CD8-positive, alpha-beta memory T cell (primary cell): ENCODE data around the gene YJEFN3. TPM values are rescaled to one million over a fixed set of nuclear protein-coding genes. Genes with fewer than 3 reads are reported as not detected.
A peak's percentile ranks its signal among the peaks of the same experiment; 100 is the strongest.

Source experiments
- CTCF ChIA-PET: fragments of 350-600 bp; sonication (Branson Sonifier 250); formaldehyde crosslinking; loops from one replicate; lab custom pipeline; 2021; ENCODE audit warnings: antibody characterized with exemption; lab: Charles Lee
- POLR2A ChIA-PET: fragments of 350-600 bp; sonication (Branson Sonifier 250); formaldehyde crosslinking; loops from one replicate; lab custom pipeline; 2021; ENCODE audit warnings: antibody characterized with exemption; lab: Charles Lee
- DNase-seq, 5 donors: peaks; one replicate each; pipeline versions ENCODE4 v3.0.0 to v3.0.0-alpha.2; 2020 to 2022; ENCODE audit warnings: mixed read lengths in 1 of 5
- H3K27ac ChIP-seq: one replicate; pipeline ENCODE4 v1.7.0; 2013; ENCODE audit warnings: low read depth, mild to moderate bottlenecking, low read length, moderate library complexity
- H3K27me3 ChIP-seq: 2 replicates; pipeline ENCODE4 v1.7.0; 2013; ENCODE audit warnings: low read length, mild to moderate bottlenecking; ENCODE audit not compliant: insufficient read depth, poor library complexity, severe bottlenecking
- H3K36me3 ChIP-seq: 2 replicates; pipeline ENCODE4 v1.7.0; 2013; ENCODE audit warnings: mild to moderate bottlenecking, low read length, moderate library complexity; ENCODE audit not compliant: insufficient read depth
- H3K4me1 ChIP-seq: 2 replicates; pipeline ENCODE4 v1.7.0; 2013; ENCODE audit warnings: mild to moderate bottlenecking, low read length, moderate library complexity; ENCODE audit not compliant: insufficient read depth
- H3K4me3 ChIP-seq: 2 replicates; pipeline ENCODE4 v1.7.0; 2013; ENCODE audit warnings: mild to moderate bottlenecking, low read length
- H3K9me3 ChIP-seq: 2 replicates; pipeline ENCODE4 v1.7.0; 2013; ENCODE audit warnings: mild to moderate bottlenecking, low read length
- H3K27ac Mint-ChIP-seq, 8 donors: one replicate each; pipeline ENCODE4 v1.8.0; 2020 to 2021; ENCODE audit warnings: mixed read lengths in 8 of 8, mild to moderate bottlenecking in 6 of 8, inconsistent platforms in 3 of 8, moderate library complexity in 3 of 8
- H3K27me3 Mint-ChIP-seq, 2 donors: one replicate each; pipeline ENCODE4 v1.8.0; 2020 to 2021; ENCODE audit warnings: mixed read lengths in 2 of 2, mild to moderate bottlenecking in 1 of 2, moderate library complexity in 1 of 2
- H3K36me3 Mint-ChIP-seq, 3 donors: one replicate each; pipeline ENCODE4 v1.8.0; 2020 to 2021; ENCODE audit warnings: mixed read lengths in 3 of 3, inconsistent platforms in 1 of 3, mild to moderate bottlenecking in 1 of 3
- H3K4me1 Mint-ChIP-seq, 3 donors: one replicate each; pipeline ENCODE4 v1.8.0; 2020 to 2021; ENCODE audit warnings: mixed read lengths in 3 of 3, inconsistent platforms in 1 of 3, mild to moderate bottlenecking in 1 of 3
- H3K4me3 Mint-ChIP-seq, 7 donors: one replicate each; pipeline ENCODE4 v1.8.0; 2020 to 2021; ENCODE audit warnings: mixed read lengths in 7 of 7, mild to moderate bottlenecking in 6 of 7, moderate library complexity in 4 of 7, inconsistent platforms in 2 of 7
- H3K9me3 Mint-ChIP-seq, 5 donors: one replicate each; pipeline ENCODE4 v1.8.0; 2020 to 2022; ENCODE audit warnings: mixed read lengths in 5 of 5, mild to moderate bottlenecking in 3 of 5, moderate library complexity in 2 of 5, inconsistent platforms in 1 of 5
- polyA plus RNA-seq: library from polyadenylated mRNA; unstranded; fragments of 300-500 nt; fragmentation: Illumina TruSeq; gene quantifications from one replicate; pipeline ENCODE4 v1.2.3, GENCODE V29; 2021
- total RNA-seq, 2 experiments: library from RNA; stranded (reverse); gene quantifications; one replicate each; pipeline ENCODE4 v1.2.3, GENCODE V29; 2021

The YJEFN3 gene
- 1 to 10 TPM; 6.5 to 7.5 TPM for total RNA-seq
- polyA plus RNA-seq = not detected

- peaks cover 0 to 49% (median 5%) of the 10 kb centered on the region in 3 donors for H3K36me3 Mint-ChIP-seq
- H3K27ac Mint-ChIP-seq = peak within 1 kb of the TSS in 2 of 8 donors; percentile 51 to 79
- H3K4me1 Mint-ChIP-seq = peaks cover 5 to 10% (median 5%) of the 10 kb centered on the region in 3 donors
- POLR2A ChIA-PET = interaction anchor here (0.5 kb wide), 1 partner anchor 134 kb away, joined by 3 read pairs; no protein-coding TSS in a partner anchor
- H3K4me3 ChIP-seq = no peak within 1 kb of the TSS
- no peaks in the 10 kb centered on the region for H3K27me3 Mint-ChIP-seq
- H3K4me3 Mint-ChIP-seq = no peak within 1 kb of the TSS
- no peaks in the 10 kb centered on the region for H3K9me3 Mint-ChIP-seq
- H3K4me1 ChIP-seq = peaks cover 9% of the 10 kb centered on the region
- H3K9me3 ChIP-seq = no peaks in the 10 kb centered on the region
- CTCF ChIA-PET = interaction anchor here (0.9 to 7.5 kb wide), 3 partner anchors 116 to 430 kb away, joined by 3 to 50 read pairs (median 34); partner anchors contain the start of gene GMIP
- no peak within 1 kb of the TSS for H3K27ac ChIP-seq
- H3K36me3 ChIP-seq = no peaks in the 10 kb centered on the region
- no peak for DNase-seq
- no peaks in the 10 kb centered on the region for H3K27me3 ChIP-seq
These were observed at the start of gene YJEFN3 for GRCh38 chr19:19528721-19529490. Gene YJEFN3 (plus strand): TSS chr19:19528911. CDS start chr19:19528933, 22 bp downstream.

GRCh38 chr19:19480688-19481087, 48.0 kb upstream of the YJEFN3 start:
- Histone ChIP-seq H3K9me3 (no peaks in the 10 kb centered on the region), H3K27ac (no peak overlapping the region), H3K27me3 (no peaks in the 10 kb centered on the region), H3K36me3 (peaks cover 4% of the 10 kb centered on the region), H3K4me1 (peaks cover 49% of the 10 kb centered on the region), H3K4me3 (no peak overlapping the region)
- Mint-ChIP-seq H3K9me3 (no peaks in the 10 kb centered on the region), H3K4me3 (peak overlapping the region in 1 of 7 donors; percentile 80), H3K36me3 (peaks cover 0 to 70% (median 7%) of the 10 kb centered on the region in 3 donors), H3K27ac (peak overlapping the region in 6 of 8 donors; percentile 39 to 92 (median 78)), H3K4me1 (peaks cover 54 to 81% (median 62%) of the 10 kb centered on the region in 3 donors), H3K27me3 (peaks cover 0 to 1% of the 10 kb centered on the region in 2 donors)
- ChIA-PET CTCF (interaction anchor here (0.6 to 1.4 kb wide), 5 partner anchors 9 to 101 kb away, joined by 3 read pairs; partner anchors contain the start of gene GATAD2A), POLR2A (no interaction called here)
- DNase-seq = no peak

GRCh38 chr19:19482809-19483596, 45.7 kb upstream of the YJEFN3 start:
- H3K4me1 ChIP-seq = peaks cover 48% of the 10 kb centered on the region
- Mint-ChIP-seq H3K36me3 (peaks cover 0 to 55% (median 7%) of the 10 kb centered on the region in 3 donors), H3K9me3 (no peaks in the 10 kb centered on the region), H3K4me3 (no peak overlapping the region), H3K4me1 (peaks cover 41 to 80% (median 45%) of the 10 kb centered on the region in 3 donors), H3K27ac (peak overlapping the region; percentile 46 to 95 (median 78)), H3K27me3 (no peaks in the 10 kb centered on the region)
- H3K27me3 ChIP-seq = no peaks in the 10 kb centered on the region
- H3K4me3 ChIP-seq = no peak overlapping the region
- POLR2A ChIA-PET = interaction anchor here (0.8 kb wide), 1 partner anchor 110 kb away, joined by 3 read pairs; no protein-coding TSS in a partner anchor
- peak in 1 of 5 donors; percentile 32 for DNase-seq
- CTCF ChIA-PET = no interaction called here
- peaks cover 4% of the 10 kb centered on the region for H3K36me3 ChIP-seq
- no peaks in the 10 kb centered on the region for H3K9me3 ChIP-seq
- H3K27ac ChIP-seq = no peak overlapping the region

- Mint-ChIP-seq H3K36me3 (peaks cover 0 to 43% (median 3%) of the 10 kb centered on the region in 3 donors), H3K27ac (peak overlapping the region; percentile 37 to 100 (median 78)), H3K9me3 (no peaks in the 10 kb centered on the region), H3K4me3 (no peak overlapping the region), H3K27me3 (peaks cover 0 to 3% of the 10 kb centered on the region in 2 donors), H3K4me1 (peaks cover 49 to 86% (median 50%) of the 10 kb centered on the region in 3 donors)
- Histone ChIP-seq H3K4me3 (no peak overlapping the region), H3K27me3 (no peaks in the 10 kb centered on the region), H3K4me1 (peaks cover 65% of the 10 kb centered on the region), H3K9me3 (no peaks in the 10 kb centered on the region), H3K36me3 (peaks cover 4% of the 10 kb centered on the region), H3K27ac (peak overlapping the region; percentile 40)
- ChIA-PET POLR2A (no interaction called here), CTCF (interaction anchor here (1.1 to 1.5 kb wide), 3 partner anchors 80 to 124 kb away, joined by 3 to 5 read pairs (median 3); no protein-coding TSS in a partner anchor)
- DNase-seq = no peak
These were observed 43.3 kb upstream of the YJEFN3 start for GRCh38 chr19:19485161-19485997.

- peaks cover 0 to 3% of the 10 kb centered on the region in 2 donors for H3K27me3 Mint-ChIP-seq
- peaks cover 63% of the 10 kb centered on the region for H3K4me1 ChIP-seq
- peaks cover 46 to 83% (median 49%) of the 10 kb centered on the region in 3 donors for H3K4me1 Mint-ChIP-seq
- H3K27me3 ChIP-seq = no peaks in the 10 kb centered on the region
- H3K27ac Mint-ChIP-seq = peak overlapping the region in 4 of 8 donors; percentile 38 to 100 (median 69)
- no peaks in the 10 kb centered on the region for H3K9me3 Mint-ChIP-seq
- POLR2A ChIA-PET = no interaction called here
- DNase-seq = peak in 1 of 5 donors; percentile 43
- no peaks in the 10 kb centered on the region for H3K9me3 ChIP-seq
- no peak overlapping the region for H3K4me3 Mint-ChIP-seq
- H3K27ac ChIP-seq = no peak overlapping the region
- H3K36me3 Mint-ChIP-seq = peaks cover 0 to 41% (median 4%) of the 10 kb centered on the region in 3 donors
- no peak overlapping the region for H3K4me3 ChIP-seq
- CTCF ChIA-PET = interaction anchor here (1.1 to 1.4 kb wide), 2 partner anchors 81 to 121 kb away, joined by 3 read pairs; no protein-coding TSS in a partner anchor
- H3K36me3 ChIP-seq = peaks cover 9% of the 10 kb centered on the region
These were observed 42.8 kb upstream of the YJEFN3 start for GRCh38 chr19:19485998-19486290.

- peaks cover 0 to 41% (median 4%) of the 10 kb centered on the region in 3 donors for H3K36me3 Mint-ChIP-seq
- peaks cover 61% of the 10 kb centered on the region for H3K4me1 ChIP-seq
- ChIA-PET POLR2A (no interaction called here), CTCF (interaction anchor here (0.7 to 1.2 kb wide), 3 partner anchors 27 to 122 kb away, joined by 3 to 5 read pairs (median 4); partner anchors contain the start of gene GATAD2A)
- peaks cover 0 to 3% of the 10 kb centered on the region in 2 donors for H3K27me3 Mint-ChIP-seq
- H3K9me3 ChIP-seq = no peaks in the 10 kb centered on the region
- H3K4me3 Mint-ChIP-seq = peak overlapping the region in 1 of 7 donors; percentile 69
- no peaks in the 10 kb centered on the region for H3K9me3 Mint-ChIP-seq
- H3K36me3 ChIP-seq = peaks cover 9% of the 10 kb centered on the region
- H3K27ac Mint-ChIP-seq = peak overlapping the region; percentile 40 to 100 (median 81)
- H3K27ac ChIP-seq = no peak overlapping the region
- no peaks in the 10 kb centered on the region for H3K27me3 ChIP-seq
- peaks cover 43 to 78% (median 44%) of the 10 kb centered on the region in 3 donors for H3K4me1 Mint-ChIP-seq
- no peak overlapping the region for H3K4me3 ChIP-seq
- DNase-seq = peak in 1 of 5 donors; percentile 42
These were observed 42.2 kb upstream of the YJEFN3 start for GRCh38 chr19:19486343-19487076.
